ENCODE data around the gene NINJ2.

DNA sequence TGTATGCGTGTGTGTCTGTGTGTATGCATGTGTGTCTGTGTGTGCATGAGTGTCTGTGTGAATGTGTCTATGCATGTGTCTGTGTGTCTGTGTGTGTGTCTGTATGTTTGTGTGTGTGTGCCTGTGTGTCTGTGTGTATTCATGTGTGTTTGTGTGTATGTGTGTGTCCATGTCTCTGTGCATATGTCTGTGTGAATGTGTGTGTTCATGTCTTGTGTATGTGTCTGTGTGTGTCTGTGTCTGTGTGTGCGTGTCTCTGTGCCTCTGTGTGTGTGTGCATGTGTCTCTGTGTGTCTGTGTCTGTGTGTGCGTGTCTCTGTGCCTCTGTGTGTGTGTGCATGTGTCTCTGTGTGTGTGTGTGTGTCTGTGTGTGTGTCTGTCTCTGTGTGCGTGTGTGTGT lies 82.4 kb downstream of the NINJ2 start:
- TF ChIP-seq, protein P1, sequence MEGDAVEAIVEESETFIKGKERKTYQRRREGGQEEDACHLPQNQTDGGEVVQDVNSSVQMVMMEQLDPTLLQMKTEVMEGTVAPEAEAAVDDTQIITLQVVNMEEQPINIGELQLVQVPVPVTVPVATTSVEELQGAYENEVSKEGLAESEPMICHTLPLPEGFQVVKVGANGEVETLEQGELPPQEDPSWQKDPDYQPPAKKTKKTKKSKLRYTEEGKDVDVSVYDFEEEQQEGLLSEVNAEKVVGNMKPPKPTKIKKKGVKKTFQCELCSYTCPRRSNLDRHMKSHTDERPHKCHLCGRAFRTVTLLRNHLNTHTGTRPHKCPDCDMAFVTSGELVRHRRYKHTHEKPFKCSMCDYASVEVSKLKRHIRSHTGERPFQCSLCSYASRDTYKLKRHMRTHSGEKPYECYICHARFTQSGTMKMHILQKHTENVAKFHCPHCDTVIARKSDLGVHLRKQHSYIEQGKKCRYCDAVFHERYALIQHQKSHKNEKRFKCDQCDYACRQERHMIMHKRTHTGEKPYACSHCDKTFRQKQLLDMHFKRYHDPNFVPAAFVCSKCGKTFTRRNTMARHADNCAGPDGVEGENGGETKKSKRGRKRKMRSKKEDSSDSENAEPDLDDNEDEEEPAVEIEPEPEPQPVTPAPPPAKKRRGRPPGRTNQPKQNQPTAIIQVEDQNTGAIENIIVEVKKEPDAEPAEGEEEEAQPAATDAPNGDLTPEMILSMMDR (IDR thresholded peaks at IDR 0.05), result no peak
- no peak for TF ChIP-seq POLR2A (IDR thresholded peaks at IDR 0.05)
